Smooth muscle cell (in vitro differentiated cells): ENCODE data around the gene S100A5. TPM values are rescaled to one million over a fixed set of nuclear protein-coding genes. Genes with fewer than 3 reads are reported as not detected.

ENCODE experiments used
- DNase-seq: peaks from one replicate; lab custom pipeline; 2025; ENCODE audit not compliant: unreplicated experiment; lab: John Stamatoyannopoulos, UW
- H2AFZ ChIP-seq: fragments of 200-600 bp; sonication (generic); 2 replicates; pipeline ENCODE4 v1.6.0; 2016; ENCODE audit warnings: antibody characterized with exemption, low read depth, mild to moderate bottlenecking
- H3F3A ChIP-seq: fragments of 200-600 bp; sonication (generic); 2 replicates; pipeline ENCODE4 v1.6.0; 2017; ENCODE audit warnings: antibody characterized with exemption, low read depth
- H3K27ac ChIP-seq: fragments of 200-600 bp; sonication (generic); 2 replicates; pipeline ENCODE4 v1.5.1; 2016; ENCODE audit warnings: low read depth, mild to moderate bottlenecking
- H3K27me3 ChIP-seq: fragments of 200-600 bp; sonication (generic); 2 replicates; pipeline ENCODE4 v1.6.1; 2016; ENCODE audit warnings: low read depth, mild to moderate bottlenecking
- H3K36me3 ChIP-seq: fragments of 200-600 bp; sonication (generic); 2 replicates; pipeline ENCODE4 v1.5.1; 2016; ENCODE audit warnings: low read depth
- H3K4me1 ChIP-seq: fragments of 200-600 bp; sonication (generic); 2 replicates; pipeline ENCODE4 v1.5.1; 2016; ENCODE audit warnings: low read depth
- H3K4me2 ChIP-seq: fragments of 200-600 bp; sonication (generic); 2 replicates; pipeline ENCODE4 v1.6.0; 2016; ENCODE audit warnings: mild to moderate bottlenecking
- H3K4me3 ChIP-seq: fragments of 200-600 bp; sonication (generic); 2 replicates; pipeline ENCODE4 v1.5.1; 2016; ENCODE audit warnings: mild to moderate bottlenecking
- H3K79me2 ChIP-seq: fragments of 200-600 bp; sonication (generic); 2 replicates; pipeline ENCODE4 v1.6.0; 2016; ENCODE audit warnings: low read depth, mild to moderate bottlenecking
- H3K9ac ChIP-seq: fragments of 200-600 bp; sonication (generic); 2 replicates; pipeline ENCODE4 v1.6.0; 2016; ENCODE audit warnings: low read depth
- H3K9me3 ChIP-seq: fragments of 200-600 bp; sonication (generic); replicated peaks from 2 replicates; pipeline ENCODE4 v1.5.1; 2016; ENCODE audit warnings: low read depth
- H4K20me1 ChIP-seq: fragments of 200-600 bp; sonication (generic); 2 replicates; pipeline ENCODE4 v1.6.0; 2016; ENCODE audit warnings: low read depth
- WGBS: methylation state at CpG from one replicate; pipeline ENCODE4 v1.1.7; 2016; ENCODE audit warnings: low lambda C conversion rate; 5-methylcytosine and 5-hydroxymethylcytosine counted together
- polyA plus RNA-seq: library from polyadenylated mRNA; unstranded; fragments of >200 nt; fragmentation: Nextera tagmentation; extraction: Ambion mirVana; gene quantifications from 2 replicates; pipeline ENCODE4 v1.2.1, GENCODE V29; 2016
- total RNA-seq: library from RNA; depleted of rRNA; stranded (reverse); fragments of >200 nt; gene quantifications from 2 replicates; pipeline ENCODE4 v1.2.3, GENCODE V29; 2014
- TF ChIP-seq, protein P1 (sequence below): fragments of 200-600 bp; sonication (generic); IDR thresholded peaks from 2 replicates; pipeline ENCODE4 v1.5.1; 2017; ENCODE audit warnings: borderline replicate concordance, mild to moderate bottlenecking, antibody characterized with exemption; ENCODE audit not compliant: insufficient read depth, poor library complexity, severe bottlenecking

The S100A5 gene
- total and polyA plus RNA-seq, 2 experiments from 2014 or later = 1.6 to 6.2 TPM

DNA sequence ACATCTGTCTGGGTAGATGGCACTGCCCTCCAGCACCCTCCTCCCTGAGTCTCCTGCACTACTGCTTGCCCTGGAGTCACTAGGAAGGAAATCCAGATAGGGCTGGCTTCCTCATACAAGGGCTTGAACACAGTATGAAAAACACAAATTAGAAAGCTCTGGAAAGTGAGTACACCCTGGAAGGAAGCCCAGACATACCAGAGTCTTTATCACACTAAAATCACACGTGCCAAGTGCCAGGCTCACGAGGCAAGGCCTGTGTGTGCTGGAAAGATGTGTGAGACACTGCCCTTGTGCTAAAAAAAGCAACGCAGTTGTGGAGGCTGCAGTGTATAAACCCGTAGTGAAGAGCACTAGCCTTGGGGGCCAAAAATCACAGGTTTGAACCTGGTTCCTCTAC, 52.0 kb downstream of the S100A5 start:
- H3F3A ChIP-seq = no peaks in the 10 kb centered on the region
- no peak overlapping the region for H3K4me3 ChIP-seq
- H3K9ac ChIP-seq = no peak overlapping the region
- H3K9me3 ChIP-seq = no peaks in the 10 kb centered on the region
- H3K27me3 ChIP-seq = no peaks in the 10 kb centered on the region
- TF ChIP-seq, protein P1, sequence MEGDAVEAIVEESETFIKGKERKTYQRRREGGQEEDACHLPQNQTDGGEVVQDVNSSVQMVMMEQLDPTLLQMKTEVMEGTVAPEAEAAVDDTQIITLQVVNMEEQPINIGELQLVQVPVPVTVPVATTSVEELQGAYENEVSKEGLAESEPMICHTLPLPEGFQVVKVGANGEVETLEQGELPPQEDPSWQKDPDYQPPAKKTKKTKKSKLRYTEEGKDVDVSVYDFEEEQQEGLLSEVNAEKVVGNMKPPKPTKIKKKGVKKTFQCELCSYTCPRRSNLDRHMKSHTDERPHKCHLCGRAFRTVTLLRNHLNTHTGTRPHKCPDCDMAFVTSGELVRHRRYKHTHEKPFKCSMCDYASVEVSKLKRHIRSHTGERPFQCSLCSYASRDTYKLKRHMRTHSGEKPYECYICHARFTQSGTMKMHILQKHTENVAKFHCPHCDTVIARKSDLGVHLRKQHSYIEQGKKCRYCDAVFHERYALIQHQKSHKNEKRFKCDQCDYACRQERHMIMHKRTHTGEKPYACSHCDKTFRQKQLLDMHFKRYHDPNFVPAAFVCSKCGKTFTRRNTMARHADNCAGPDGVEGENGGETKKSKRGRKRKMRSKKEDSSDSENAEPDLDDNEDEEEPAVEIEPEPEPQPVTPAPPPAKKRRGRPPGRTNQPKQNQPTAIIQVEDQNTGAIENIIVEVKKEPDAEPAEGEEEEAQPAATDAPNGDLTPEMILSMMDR = no peak
- WGBS = 58% methylated on average over 4 of the region's 4 CpGs
- no peak overlapping the region for H3K4me2 ChIP-seq
- no peaks in the 10 kb centered on the region for H3K4me1 ChIP-seq
- H4K20me1 ChIP-seq = no peaks in the 10 kb centered on the region
- no peak overlapping the region for H3K27ac ChIP-seq
- no peaks in the 10 kb centered on the region for H3K36me3 ChIP-seq
- H2AFZ ChIP-seq = no peak overlapping the region
- DNase-seq = no peak
- no peaks in the 10 kb centered on the region for H3K79me2 ChIP-seq

DNA sequence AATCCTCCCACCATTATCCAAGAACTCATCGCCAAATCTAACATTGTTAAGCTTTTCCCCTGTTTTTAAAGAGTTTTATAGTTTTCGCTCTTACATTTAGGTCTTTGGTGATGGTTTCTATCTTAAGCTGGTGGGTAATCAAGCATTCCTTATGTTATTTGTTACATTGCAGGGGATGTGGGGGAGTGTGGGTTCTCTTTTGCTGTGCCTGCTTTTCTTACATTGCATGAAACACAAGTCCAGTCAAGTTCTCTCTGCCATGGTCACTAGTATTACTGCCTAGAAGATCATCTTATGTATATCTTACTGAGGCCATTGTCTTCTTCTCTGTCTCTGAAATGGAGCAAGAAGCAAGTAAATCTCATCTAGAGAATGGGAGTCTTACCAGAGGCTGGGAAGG, 53.0 kb downstream of the S100A5 start:
- Histone ChIP-seq H3K9me3 (no peaks in the 10 kb centered on the region), H3K36me3 (no peaks in the 10 kb centered on the region), H3F3A (no peaks in the 10 kb centered on the region), H3K4me1 (no peaks in the 10 kb centered on the region), H3K4me2 (no peak overlapping the region), H3K9ac (no peak overlapping the region), H3K27me3 (no peaks in the 10 kb centered on the region), H4K20me1 (no peaks in the 10 kb centered on the region), H3K79me2 (no peaks in the 10 kb centered on the region), H3K27ac (no peak overlapping the region), H2AFZ (no peak overlapping the region), H3K4me3 (no peak overlapping the region)
- TF ChIP-seq, protein P1 = no peak
- no peak for DNase-seq
- WGBS = 94% methylated on average over 2 of the region's 2 CpGs

Other genes with a start within 250 kb of the S100A5 start
- not detected in 2 replicates for gene PGLYRP3, start 228.0 kb downstream of the S100A5 start, total RNA-seq
- gene PGLYRP3, start 228.0 kb downstream of the S100A5 start, polyA plus RNA-seq = 0.31 TPM in 1 of 2 replicates, not detected in the other
- 0.54 and 1.1 TPM in 2 replicates for gene PGLYRP4, start 192.1 kb downstream of the S100A5 start, total RNA-seq
- gene PGLYRP4, start 192.1 kb downstream of the S100A5 start, polyA plus RNA-seq = 0.43 and 0.64 TPM in 2 replicates
- 125 and 197 TPM in 2 replicates for gene S100A9, start 183.1 kb downstream of the S100A5 start, total RNA-seq
- gene S100A9, start 183.1 kb downstream of the S100A5 start, polyA plus RNA-seq = 39.8 and 81.9 TPM in 2 replicates
- gene S100A12, start 165.3 kb downstream of the S100A5 start, total RNA-seq = not detected in 2 replicates
- not detected in 2 replicates for gene S100A12, start 165.3 kb downstream of the S100A5 start, polyA plus RNA-seq
- not detected in 2 replicates for gene S100A8, start 149.9 kb downstream of the S100A5 start, total RNA-seq
- gene S100A8, start 149.9 kb downstream of the S100A5 start, polyA plus RNA-seq = 0.79 TPM in 1 of 2 replicates, not detected in the other
- gene S100A7A, start 124.4 kb downstream of the S100A5 start, total RNA-seq = not detected in 2 replicates
- gene S100A7A, start 124.4 kb downstream of the S100A5 start, polyA plus RNA-seq = not detected in 2 replicates
- gene S100A7, start 80.3 kb downstream of the S100A5 start, total RNA-seq = not detected in 2 replicates
- not detected in 2 replicates for gene S100A7, start 80.3 kb downstream of the S100A5 start, polyA plus RNA-seq
- gene S100A6, start 4.9 kb downstream of the S100A5 start, total RNA-seq = 410 and 499 TPM in 2 replicates
- gene S100A6, start 4.9 kb downstream of the S100A5 start, polyA plus RNA-seq = 1,358 and 1,471 TPM in 2 replicates
- 1,139 and 1,222 TPM in 2 replicates for gene S100A4, start 4.9 kb upstream of the S100A5 start, total RNA-seq
- gene S100A4, start 4.9 kb upstream of the S100A5 start, polyA plus RNA-seq = 1,491 and 1,802 TPM in 2 replicates
- 11.2 and 13.9 TPM in 2 replicates for gene S100A3, start 8.3 kb upstream of the S100A5 start, total RNA-seq
- gene S100A3, start 8.3 kb upstream of the S100A5 start, polyA plus RNA-seq = 18.0 and 19.8 TPM in 2 replicates
- gene S100A2, start 24.9 kb upstream of the S100A5 start, total RNA-seq = 2.3 and 7.3 TPM in 2 replicates
- gene S100A2, start 24.9 kb upstream of the S100A5 start, polyA plus RNA-seq = 16.6 and 20.4 TPM in 2 replicates
- 198 and 238 TPM in 2 replicates for gene S100A16, start 72.2 kb upstream of the S100A5 start, total RNA-seq
- gene S100A16, start 72.2 kb upstream of the S100A5 start, polyA plus RNA-seq = 302 and 358 TPM in 2 replicates
- gene S100A14, start 75.4 kb upstream of the S100A5 start, total RNA-seq = 20.1 and 25.1 TPM in 2 replicates
- 11.0 and 32.7 TPM in 2 replicates for gene S100A14, start 75.4 kb upstream of the S100A5 start, polyA plus RNA-seq
- 150 and 158 TPM in 2 replicates for gene S100A13, start 86.6 kb upstream of the S100A5 start, total RNA-seq
- 474 and 498 TPM in 2 replicates for gene S100A13, start 86.6 kb upstream of the S100A5 start, polyA plus RNA-seq
- gene S100A1, start 87.5 kb upstream of the S100A5 start, total RNA-seq = 8.3 TPM in 1 of 2 replicates, not detected in the other
- 0.46 and 1.0 TPM in 2 replicates for gene S100A1, start 87.5 kb upstream of the S100A5 start, polyA plus RNA-seq
- gene CHTOP, start 93.1 kb upstream of the S100A5 start, total RNA-seq = 47.8 and 48.1 TPM in 2 replicates
- 49.7 and 50.2 TPM in 2 replicates for gene CHTOP, start 93.1 kb upstream of the S100A5 start, polyA plus RNA-seq
- 37.6 and 65.5 TPM in 2 replicates for gene SNAPIN, start 117.8 kb upstream of the S100A5 start, total RNA-seq
- gene SNAPIN, start 117.8 kb upstream of the S100A5 start, polyA plus RNA-seq = 48.1 and 52.0 TPM in 2 replicates
- 201 and 206 TPM in 2 replicates for gene ILF2, start 130.1 kb upstream of the S100A5 start, total RNA-seq
- 194 and 241 TPM in 2 replicates for gene ILF2, start 130.1 kb upstream of the S100A5 start, polyA plus RNA-seq
- 0.09 and 0.54 TPM in 2 replicates for gene NPR1, start 137.8 kb upstream of the S100A5 start, total RNA-seq
- 0.24 and 0.40 TPM in 2 replicates for gene NPR1, start 137.8 kb upstream of the S100A5 start, polyA plus RNA-seq
- 33.6 and 34.8 TPM in 2 replicates for gene INTS3, start 187.1 kb upstream of the S100A5 start, total RNA-seq
- gene INTS3, start 187.1 kb upstream of the S100A5 start, polyA plus RNA-seq = 22.3 and 27.6 TPM in 2 replicates
- 14.8 and 21.3 TPM in 2 replicates for gene SLC27A3, start 234.5 kb upstream of the S100A5 start, total RNA-seq
- 36.0 and 41.0 TPM in 2 replicates for gene SLC27A3, start 234.5 kb upstream of the S100A5 start, polyA plus RNA-seq